Stimulated activated CD4-positive, alpha-beta T cell treated with anti-CD3 and anti-CD28 coated beads, Interleukin-1b, Interleukin-23, amount 100 ng/mL, for 48 hours (primary cell): ENCODE data around the gene FAM25A.
"Not testable (repeated sequence)": the region's sequence is repeated elsewhere in the genome, so short reads cannot be mapped to it uniquely, and the experiment has no call there.

Source experiments
- DNase-seq: peaks from one replicate; pipeline ENCODE4 v3.0.0-alpha.2; 2020

Gene FAM25A

GRCh38 chr10:87014986-87015716 is 4.9 kb upstream of the FAM25A start:
- DNase-seq: not testable (repeated sequence)

- DNase-seq: not testable (repeated sequence)
Observed at GRCh38 chr10:87018127-87018526, 2.0 kb upstream of the FAM25A start.

GRCh38 chr10:87019066-87019465 is 1.0 kb upstream of the FAM25A start:
- not testable (repeated sequence) for DNase-seq

- DNase-seq: not testable (repeated sequence)
Observed at GRCh38 chr10:87019504-87019903, 590 bp upstream of the FAM25A start.

- DNase-seq: peak; percentile 26
Observed at GRCh38 chr10:87025285-87025958, 5.3 kb downstream of the FAM25A start.

- not testable (repeated sequence) for DNase-seq
Observed at GRCh38 chr10:87026747-87027508, 6.8 kb downstream of the FAM25A start.

- not testable (repeated sequence) for DNase-seq
Observed at GRCh38 chr10:87030419-87030818, 10.3 kb downstream of the FAM25A start.

GRCh38 chr10:87030912-87031635 is 11.0 kb downstream of the FAM25A start:
- no peak for DNase-seq

GRCh38 chr10:87036623-87037022 is 16.5 kb downstream of the FAM25A start:
- no peak for DNase-seq

- no peak for DNase-seq
Observed at GRCh38 chr10:87038286-87038717, 18.2 kb downstream of the FAM25A start.

GRCh38 chr10:87038786-87039185 is 18.7 kb downstream of the FAM25A start:
- no peak for DNase-seq

- DNase-seq: not testable (repeated sequence)
Observed at GRCh38 chr10:87043579-87043978, 23.5 kb downstream of the FAM25A start.

GRCh38 chr10:87045434-87045938 is 25.4 kb downstream of the FAM25A start:
- DNase-seq: no peak

GRCh38 chr10:87053111-87053510 is 33.0 kb downstream of the FAM25A start:
- no peak for DNase-seq

GRCh38 chr10:87053577-87054181 is 33.6 kb downstream of the FAM25A start:
- DNase-seq: no peak

GRCh38 chr10:87054373-87055295 is 34.5 kb downstream of the FAM25A start:
- DNase-seq: peak; percentile 27

- no peak for DNase-seq
Observed at GRCh38 chr10:87058171-87058570, 38.1 kb downstream of the FAM25A start.

GRCh38 chr10:87059401-87059800 is 39.3 kb downstream of the FAM25A start:
- no peak for DNase-seq

GRCh38 chr10:87060280-87060928 is 40.3 kb downstream of the FAM25A start:
- no peak for DNase-seq

GRCh38 chr10:87064651-87065050 is 44.6 kb downstream of the FAM25A start:
- no peak for DNase-seq

- DNase-seq: no peak
Observed at GRCh38 chr10:87066178-87066577, 46.1 kb downstream of the FAM25A start.
